D341Med (cell line): Measurements from ENCODE around the gene ADAMTS9.
"Not testable (repeated sequence)": the region's sequence is repeated elsewhere in the genome, so short reads cannot be mapped to it uniquely, and the experiment has no call there.

Experiments
- DNase-seq: peaks from one replicate; pipeline ENCODE4 v3.0.0; 2012; ENCODE audit warnings: low spot score

Gene ADAMTS9

DNA sequence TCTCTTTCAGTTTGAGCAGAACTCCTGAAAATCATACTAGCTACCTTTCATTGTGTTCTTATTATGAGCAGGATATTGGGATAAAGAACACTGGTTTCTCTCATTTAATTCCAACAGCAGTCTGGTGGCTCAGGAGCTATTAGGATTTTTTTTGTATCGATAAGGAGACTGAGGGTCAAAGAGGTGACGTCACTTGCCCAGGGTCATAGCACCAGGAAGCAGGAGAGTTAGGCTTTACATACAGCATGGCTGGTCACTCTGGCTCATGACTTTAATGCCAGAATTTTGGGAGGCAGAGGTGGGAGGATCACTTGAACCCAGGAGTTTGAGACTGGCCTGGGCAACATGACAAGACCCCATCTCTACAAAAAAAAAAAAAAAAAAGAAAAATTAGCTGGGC is 113.6 kb downstream of the ADAMTS9 start:
- DNase-seq: no peak

DNA sequence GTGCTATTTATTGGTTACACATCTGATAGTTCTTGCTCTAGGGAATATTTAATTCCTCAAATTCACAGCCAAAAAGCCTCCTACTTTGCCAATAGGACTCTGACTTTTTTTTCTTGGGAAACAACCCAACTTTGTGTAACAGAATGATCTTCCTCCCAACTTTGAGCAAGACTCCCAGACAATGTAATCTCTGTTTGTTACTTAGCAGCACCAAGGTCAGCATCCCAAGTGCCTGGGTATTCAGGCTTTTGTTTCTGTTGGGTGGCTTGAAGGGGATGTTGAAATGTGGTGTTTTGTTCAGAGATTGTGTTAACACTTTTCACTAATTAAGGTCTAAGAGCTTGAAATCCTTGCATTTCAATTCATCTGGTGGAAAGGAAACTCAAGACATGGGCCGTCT is 115.8 kb downstream of the ADAMTS9 start:
- DNase-seq: no peak

DNA sequence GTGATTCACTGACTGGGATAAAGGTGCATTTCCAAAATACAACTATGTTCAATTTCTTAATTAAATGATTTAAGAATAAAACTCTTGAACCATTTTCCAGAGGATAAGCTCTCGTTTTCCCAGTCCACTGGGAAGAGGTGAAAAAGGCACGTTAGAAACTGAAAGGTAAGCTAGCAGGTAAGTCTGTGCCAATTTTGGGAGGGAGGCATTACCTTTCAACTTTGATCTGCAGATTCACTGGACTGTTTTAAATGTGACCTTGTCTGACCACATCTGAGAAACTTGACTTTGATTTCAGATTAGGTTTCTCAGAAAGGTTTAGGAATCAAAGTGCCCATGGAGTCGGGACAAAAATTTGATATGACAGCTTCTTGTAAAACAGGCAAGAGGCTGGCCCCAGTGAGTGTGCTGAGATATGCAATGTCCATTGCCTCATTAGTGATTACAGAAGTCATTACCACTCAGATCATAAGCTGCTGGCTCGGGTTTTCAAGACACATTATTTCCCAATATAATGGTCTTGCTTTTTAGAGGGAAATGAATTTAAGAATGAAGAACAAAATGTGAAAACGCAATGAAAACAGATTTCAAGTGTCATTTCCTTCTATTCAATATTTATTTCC is 118.8 kb downstream of the ADAMTS9 start:
- no peak for DNase-seq

DNA sequence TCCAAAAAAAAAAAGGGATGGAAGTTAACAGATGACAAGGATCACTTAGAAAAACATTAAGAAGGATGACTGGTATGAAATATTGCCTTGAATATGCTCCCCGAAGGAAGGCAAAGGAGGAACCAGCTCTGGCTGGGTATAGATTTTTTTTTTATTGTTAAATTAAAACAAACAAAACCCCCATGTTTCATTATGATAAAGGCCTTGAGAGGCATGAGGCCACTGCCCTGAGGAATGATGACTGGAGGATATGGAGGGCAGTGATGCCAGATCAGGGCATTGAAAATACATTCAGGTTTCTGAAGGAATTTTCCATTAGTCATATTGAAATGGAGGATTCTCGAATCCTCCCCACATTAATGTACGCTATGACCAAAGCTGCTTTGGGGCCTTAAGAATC is 120.9 kb downstream of the ADAMTS9 start:
- DNase-seq: no peak

DNA sequence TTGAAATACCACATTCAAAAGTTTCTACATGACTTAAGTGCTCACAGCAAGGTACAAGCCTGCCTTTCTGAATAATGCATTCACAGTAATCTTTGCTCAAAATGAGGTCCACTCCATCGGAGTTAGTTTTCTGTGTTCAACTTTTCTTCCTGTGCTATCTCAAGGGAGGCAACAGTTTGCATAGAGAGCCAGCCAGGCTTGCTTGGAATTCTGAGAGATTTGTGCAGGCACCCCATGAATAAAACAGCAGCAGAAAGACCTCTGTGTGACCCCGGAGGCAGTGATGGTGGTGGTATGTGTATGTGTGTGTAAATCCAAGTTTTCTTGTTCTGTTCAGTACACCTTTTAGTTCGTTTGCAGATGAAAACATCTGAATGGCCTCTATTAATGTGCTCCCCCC is 124.0 kb downstream of the ADAMTS9 start:
- no peak for DNase-seq

DNA sequence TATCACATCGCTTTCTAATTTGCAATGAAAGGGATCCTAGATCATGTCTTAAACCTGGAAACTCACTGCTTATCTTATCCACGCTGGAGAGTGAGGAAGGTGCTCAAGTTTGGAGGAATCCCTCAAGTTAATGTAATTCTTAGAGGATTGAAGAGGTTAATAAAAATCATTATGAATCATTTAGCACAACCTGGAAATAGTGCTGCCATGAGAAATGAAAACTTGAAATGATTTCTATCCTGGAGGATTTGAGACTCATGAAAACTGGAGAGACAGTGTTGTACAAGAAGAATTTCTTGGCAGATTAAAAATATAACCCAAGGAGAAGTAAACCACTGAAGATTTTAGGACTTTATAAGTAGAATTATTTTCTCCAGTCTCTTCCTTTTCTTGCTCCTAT is 125.9 kb downstream of the ADAMTS9 start:
- DNase-seq: no peak

DNA sequence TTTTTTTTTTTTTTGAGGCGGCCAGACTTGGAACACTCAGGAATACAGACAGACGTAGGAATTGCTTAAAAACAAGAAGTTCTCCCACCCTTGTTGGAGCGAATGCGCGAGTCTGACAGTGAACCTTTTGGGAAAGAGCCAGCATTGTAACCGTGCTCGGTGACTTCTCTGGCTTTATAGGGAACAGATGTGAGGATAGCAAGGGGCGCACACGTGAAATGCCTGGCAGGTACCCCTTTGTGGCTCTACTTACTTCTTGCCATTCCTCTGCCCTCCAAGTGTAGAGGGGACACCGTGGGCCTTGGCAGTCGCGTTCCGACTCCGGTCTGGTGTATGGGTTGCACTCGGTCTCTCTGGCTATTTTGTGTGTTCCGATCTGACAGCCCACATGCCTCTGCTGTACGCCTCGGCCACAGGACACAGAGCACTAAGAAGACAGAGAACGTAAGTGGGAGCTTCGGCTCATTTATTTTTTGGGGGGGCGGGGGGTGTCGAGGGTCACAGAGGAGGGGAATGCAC is 126.4 kb downstream of the ADAMTS9 start:
- DNase-seq: no peak

DNA sequence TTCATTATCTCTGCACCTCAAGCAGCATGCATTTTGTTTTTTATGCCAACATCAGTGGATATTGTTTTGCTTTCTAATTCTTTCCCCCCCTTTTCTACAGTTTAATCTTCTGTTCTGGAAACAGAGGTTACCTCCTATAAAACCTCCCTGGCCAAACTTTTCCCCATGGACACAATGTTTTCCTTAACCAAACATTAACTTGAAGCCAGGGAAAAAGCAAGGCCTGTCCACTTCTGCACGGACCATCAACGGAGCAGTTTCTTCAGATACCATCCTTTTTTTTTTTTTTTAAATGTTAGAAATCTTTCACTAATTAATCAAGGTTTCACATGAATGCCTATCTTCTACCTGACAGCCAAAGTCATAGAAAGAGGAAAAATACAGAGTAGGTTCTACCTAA is 127.0 kb downstream of the ADAMTS9 start:
- DNase-seq: no peak

DNA sequence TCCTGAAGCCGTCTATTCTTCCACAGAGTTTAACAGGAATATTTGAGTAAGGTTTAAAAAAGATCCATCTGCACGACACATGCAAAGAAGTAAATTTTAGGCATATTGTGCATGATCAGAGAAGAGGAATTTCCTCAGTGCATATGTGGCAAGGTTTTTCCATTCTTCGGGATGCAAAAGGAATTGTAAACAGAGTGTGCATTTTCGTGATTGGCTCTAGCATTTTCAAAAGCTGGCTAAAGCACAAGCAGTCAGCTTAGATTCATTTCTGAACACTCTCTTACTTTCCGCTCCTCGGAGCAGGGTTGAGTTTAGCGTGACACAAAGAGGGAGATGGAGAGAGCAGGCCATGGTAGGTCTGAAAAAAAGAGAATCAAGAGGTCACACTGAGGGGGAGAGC is 128.2 kb downstream of the ADAMTS9 start:
- no peak for DNase-seq

DNA sequence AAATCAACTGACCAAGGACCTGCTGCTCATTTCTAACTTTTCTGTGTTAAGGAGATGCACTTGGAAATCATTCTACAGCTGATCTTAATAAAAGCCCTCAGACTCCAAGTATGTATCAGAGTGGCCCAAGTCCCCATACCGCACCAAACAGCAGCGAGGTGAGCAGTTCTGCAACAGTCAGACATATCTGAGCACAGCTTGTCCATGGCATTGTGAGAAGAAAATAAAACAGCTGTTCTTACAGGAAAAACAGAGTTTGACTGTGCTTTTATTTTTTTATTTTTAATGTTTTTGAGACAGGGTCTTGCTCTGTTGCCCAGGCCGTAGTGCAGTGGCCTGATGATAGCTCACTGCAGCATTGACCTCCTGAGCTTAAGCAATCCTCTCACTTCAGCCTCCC is 131.8 kb downstream of the ADAMTS9 start:
- no peak for DNase-seq

DNA sequence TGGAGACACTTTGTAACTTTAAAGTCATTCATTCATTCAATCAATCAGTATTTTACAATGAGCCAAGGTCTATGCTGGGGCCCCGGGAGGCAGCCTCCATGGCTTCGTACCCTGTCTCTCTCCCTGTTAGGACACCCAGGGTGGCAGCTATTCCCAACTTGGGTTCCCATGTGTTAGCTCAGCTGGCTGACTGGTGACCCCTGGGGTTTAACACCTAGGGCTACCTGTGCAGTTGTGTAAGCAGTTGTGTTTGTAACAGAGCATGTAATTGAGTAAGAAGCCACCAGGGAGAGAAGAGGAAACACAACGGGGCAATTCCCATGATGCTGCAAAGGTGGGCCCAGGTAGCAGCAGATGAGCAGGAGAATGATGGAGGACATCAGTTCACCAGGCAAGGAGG is 132.4 kb downstream of the ADAMTS9 start:
- no peak for DNase-seq

DNA sequence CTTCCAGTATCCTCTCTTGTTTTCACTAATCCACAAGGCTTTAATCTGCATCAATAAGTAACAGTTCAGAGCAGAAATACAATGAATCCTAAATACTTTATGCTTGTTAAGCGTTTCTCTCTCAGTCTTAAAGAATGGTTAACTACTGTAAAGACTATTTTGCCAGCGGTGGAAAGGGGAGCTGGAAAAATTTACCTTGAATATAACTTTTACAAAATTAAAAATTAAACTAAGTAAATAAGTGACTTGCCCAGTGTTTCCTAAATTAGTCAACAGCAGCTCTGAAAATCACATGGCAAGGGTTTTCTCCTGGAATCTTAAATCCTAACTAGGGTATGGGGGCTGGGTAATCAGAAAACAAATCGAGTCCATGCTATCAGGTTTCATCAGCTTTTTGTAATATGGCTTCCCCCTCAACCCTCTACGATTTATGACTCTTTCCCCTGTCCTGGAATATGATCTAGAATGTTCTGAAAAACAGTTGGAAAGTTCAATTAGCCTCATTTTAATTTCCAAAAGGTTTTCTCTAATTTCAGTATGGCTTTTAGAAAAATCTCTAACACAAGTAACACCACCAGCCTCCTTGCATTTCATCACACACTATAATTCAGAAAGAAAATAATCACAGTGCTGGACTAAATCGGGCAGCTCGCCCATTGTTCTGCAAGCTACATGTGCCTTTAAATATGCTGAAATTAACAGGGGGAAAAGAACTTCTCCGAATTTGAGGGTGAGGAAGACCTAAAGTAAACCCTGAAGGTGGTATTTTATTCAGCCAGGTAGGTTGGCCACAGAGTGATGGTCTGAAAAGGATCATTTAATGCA is 133.5 kb downstream of the ADAMTS9 start:
- DNase-seq: no peak

DNA sequence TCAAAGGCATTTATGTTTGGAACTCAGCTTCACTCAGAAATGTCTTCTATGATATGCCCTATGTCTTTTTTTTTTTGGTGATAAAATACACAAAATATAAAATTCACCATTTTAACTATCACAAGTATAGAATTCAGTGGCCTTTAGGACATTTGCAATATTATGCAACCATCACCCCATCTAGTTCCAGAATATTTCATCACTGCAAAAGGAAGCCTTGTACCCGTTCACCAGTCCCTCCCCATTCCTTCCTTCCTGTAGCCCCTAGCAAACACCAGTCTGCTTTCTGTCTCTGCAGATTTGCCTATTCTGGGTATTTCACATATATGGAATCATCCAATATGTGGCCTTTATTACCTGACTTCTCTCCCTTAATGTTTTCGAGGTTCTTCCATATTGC is 134.8 kb downstream of the ADAMTS9 start:
- DNase-seq: no peak

DNA sequence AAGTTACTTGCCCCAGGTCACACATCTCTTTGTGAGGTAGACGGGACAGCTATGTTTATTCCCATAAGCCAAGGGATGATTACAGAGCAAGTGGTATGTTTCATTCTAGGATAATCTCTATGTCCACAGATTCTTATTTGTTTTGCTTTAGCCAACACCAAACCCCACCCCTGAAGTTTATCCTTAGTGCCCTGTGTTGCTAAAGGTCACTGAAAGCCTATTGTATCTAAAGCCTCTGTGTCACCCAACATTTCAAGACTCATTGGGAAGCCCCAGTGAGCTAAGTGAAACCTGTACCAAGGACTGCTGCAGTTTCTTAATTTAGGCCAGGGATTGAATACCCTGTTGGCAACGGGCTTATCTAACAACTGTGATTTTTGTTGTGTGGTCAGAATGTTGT is 135.6 kb downstream of the ADAMTS9 start:
- no peak for DNase-seq

DNA sequence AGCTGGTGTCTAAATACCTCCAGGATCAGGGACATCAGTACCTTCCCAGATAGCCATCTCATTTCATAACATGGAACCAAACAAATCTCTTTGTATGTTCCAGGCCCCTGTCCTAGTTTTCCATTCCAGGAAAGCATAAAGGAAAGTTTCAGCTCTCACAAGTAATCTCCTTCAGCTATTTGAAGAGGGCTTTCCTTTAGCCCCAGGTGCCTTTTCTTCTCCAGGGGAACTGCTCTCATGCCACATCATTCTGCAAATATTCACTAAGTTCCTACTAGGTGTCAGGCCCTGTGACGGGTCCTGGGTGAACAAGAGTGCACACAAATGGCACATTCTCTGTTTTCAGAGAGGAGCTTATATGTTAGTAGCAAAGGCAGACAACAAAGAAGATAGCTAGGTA is 136.1 kb downstream of the ADAMTS9 start:
- no peak for DNase-seq

DNA sequence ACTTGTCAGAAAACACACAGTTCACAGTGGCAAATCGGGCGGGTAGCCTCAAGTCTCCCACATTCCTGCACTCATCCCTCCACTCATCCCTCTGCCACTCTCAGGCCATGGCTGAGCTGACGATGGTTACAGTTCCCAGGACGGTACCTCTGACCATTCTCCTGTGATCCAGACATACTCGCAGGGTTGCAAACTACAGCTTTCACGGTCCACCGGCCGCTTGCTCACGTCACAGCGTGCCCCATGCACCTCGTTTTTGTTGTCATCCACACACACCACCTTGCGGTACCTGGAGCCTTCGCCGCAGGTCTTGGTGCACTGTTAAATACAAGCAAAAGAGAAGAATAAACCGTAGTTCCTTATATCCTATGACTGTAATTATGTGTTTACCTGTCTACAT is 137.1 kb downstream of the ADAMTS9 start:
- DNase-seq: no peak

DNA sequence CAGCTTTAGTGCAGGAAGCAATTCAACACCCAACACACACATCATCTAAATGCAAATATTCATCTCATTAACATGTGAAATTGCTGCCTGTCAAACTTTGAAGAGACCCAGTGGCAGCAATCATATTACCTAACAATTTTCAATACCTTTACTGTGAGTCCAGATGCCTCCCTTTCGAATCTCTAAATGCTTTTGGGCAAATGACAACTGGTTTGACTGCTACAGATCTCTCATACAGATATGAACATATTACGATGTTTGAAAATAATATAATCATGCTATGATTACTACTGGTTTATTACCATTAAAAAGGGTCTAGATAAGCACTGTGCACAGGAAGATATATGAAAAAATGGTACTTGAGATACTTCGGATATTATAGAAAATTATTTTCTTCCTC is 137.9 kb downstream of the ADAMTS9 start:
- DNase-seq: no peak

DNA sequence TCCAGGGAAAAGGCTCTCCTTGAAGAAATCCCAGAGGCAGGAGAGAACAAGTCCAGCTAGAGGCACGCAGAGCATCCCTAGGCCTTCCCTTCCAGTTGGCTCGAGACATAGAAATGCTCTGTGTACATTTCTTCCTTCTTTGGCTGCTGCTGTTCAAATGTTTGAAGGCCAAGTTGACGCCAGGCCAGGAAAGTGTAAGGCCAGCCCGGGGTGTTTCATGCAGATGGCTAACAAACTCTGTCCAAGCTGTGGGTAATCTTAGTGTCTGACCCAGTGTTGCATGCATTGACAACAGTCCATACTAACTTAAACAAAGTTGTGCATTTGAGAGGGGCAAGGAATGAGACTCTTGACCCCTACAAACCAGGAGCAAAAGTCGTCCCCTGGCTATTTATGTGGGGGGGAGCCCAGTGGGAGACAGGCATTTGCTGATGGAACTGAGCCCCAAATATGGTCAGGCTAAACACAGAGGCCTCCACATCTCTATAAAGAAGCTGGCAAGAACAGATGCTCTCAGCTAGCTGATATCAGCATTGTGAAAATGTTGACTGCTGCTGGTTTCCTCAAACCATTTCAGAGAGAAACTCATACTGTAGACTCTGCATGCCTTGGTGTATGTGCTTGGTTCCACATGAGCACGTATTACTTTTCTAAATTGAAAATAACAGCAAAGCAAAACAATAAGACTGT is 139.5 kb downstream of the ADAMTS9 start:
- DNase-seq: no peak

DNA sequence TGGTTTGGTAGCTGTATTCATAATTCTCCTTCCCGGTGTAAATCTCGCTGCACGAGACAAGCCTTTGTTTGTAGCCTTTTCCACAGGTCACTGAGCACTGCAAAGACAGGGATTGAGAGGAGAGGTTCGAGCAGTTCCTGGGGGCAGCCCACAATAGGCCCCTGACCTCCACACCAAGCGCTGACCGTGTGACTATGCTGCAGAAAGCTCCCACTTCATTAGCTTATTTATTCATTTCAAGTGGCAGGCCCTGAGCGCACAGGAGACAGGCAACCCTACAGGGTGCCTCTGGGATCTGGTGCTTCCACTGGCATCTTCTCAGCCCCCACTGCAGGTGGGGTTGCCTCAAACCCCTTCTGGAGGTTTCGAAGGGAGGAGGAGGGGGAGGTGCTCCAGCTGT is 140.9 kb downstream of the ADAMTS9 start:
- no peak for DNase-seq

DNA sequence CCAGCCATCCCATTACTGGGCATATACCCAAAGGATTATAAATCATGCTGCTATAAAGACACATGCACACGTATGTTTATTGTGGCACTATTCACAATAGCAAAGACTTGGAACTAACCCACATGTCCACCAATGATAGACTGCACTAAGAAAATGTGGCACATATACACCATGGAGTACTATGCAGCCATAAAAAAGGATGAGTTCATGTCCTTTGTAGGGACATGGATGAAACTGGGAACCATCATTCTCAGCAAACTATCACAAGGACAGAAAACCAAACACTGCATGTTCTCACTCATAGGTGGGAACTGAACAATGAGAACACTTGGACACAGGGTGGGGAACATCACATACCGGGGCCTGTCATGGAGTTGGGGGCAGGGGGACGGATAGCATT is 142.6 kb downstream of the ADAMTS9 start:
- DNase-seq: not testable (repeated sequence)

DNA sequence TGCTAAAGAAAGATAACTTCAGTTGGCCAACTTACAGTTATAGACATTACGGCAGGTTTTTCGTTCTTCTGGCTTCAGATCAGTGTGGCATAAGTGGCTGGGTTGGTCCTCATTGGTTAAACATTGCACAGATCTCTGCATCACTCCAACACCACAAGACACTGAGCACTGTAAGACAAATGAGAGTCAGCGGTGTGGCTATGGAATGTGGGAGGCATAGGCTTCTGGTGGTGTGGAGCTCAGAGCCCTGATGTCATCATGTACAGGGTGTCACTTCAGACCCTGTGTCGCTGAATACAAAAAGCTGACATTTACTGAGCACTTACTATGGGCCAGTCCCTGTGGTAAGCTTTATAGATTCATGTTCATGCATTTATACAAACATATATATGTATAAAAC is 146.0 kb downstream of the ADAMTS9 start:
- DNase-seq: no peak

DNA sequence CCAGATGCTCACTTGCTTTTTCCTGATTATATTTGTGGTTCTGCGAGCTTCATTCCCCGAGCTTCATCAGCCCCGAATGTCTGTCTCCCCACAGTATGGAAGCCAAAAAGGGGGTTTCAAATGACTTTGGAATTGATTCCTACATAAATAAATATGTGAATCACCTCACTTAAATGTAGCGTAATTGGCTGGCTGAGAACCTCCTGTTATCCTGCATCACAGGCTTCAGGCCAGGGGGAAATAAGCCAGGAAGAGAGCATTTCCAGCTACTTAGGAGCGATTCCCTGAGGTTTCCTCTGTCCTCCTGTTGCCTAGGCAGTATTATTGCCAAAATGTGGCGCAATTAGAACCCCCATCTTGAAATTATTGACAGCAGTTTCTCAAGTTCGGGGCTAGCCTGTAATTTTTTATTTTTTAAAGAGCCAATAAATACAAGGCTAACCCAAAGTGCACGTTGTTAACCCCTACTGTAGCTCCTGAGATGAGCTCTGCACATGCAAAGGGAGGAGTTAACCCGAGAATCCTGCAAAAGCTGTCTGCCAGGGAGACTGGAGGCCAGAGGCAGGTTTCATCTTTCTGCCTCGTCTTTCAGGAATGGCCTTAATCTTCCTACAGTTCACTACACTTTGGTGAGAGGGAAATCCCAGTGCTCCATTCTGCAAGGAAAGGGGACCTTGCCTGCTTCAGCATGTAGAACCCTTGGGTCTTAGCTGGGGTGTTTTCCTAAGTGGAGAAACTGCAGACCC is 148.2 kb downstream of the ADAMTS9 start:
- no peak for DNase-seq
